PC-3 (cell line): ENCODE data around the gene CMSS1. TPM values are rescaled to one million over a fixed set of nuclear protein-coding genes. Genes with fewer than 3 reads are reported as not detected.
A peak's percentile ranks its signal among the peaks of the same experiment; 100 is the strongest.

Source experiments
- ATAC-seq: fragments of 200-7000 bp; cut with Tn5 transposase; 2 replicates; pipeline ENCODE4 v1.9.1; 2020; ENCODE audit warnings: mild to moderate bottlenecking, moderate library complexity
- BruUV-seq: library from RNA; stranded (reverse); fragments of 400-500 nt; replicated peaks from 2 replicates; lab custom pipeline; 2021; lab: Mats Ljungman, UMichigan
- CTCF ChIA-PET: fragments of 300-600 bp; sonication (Branson Sonifier 250); formaldehyde crosslinking; loops from one replicate; lab custom pipeline; 2022; ENCODE audit warnings: antibody characterized with exemption; lab: Charles Lee
- POLR2A ChIA-PET: fragments of 300-600 bp; sonication (Branson Sonifier 250); formaldehyde crosslinking; loops from one replicate; lab custom pipeline; 2022; ENCODE audit warnings: antibody characterized with exemption; ENCODE audit not compliant: unreplicated experiment; lab: Charles Lee
- DNase-seq: peaks from one replicate; pipeline ENCODE4 v3.0.0-alpha.2; 2015
- H2AFZ ChIP-seq: fragments of 300-600 bp; sonication (generic); 2 replicates; pipeline ENCODE4 v1.6.0; 2016; ENCODE audit warnings: antibody characterized with exemption, low read length
- H3F3A ChIP-seq: fragments of 300-600 bp; sonication (generic); one replicate; pipeline ENCODE4 v1.6.0; 2017; ENCODE audit warnings: antibody characterized with exemption, low read length, control low read depth, mild to moderate bottlenecking; ENCODE audit not compliant: unreplicated experiment
- H3K27ac ChIP-seq: fragments of 300-600 bp; sonication (generic); 2 replicates; pipeline ENCODE4 v1.5.1; 2016; ENCODE audit warnings: mild to moderate bottlenecking, low read length
- H3K27me3 ChIP-seq: fragments of 300-600 bp; sonication (generic); 2 replicates; pipeline ENCODE4 v1.6.1; 2016; ENCODE audit warnings: low read length, mixed read lengths
- H3K36me3 ChIP-seq: fragments of 300-600 bp; sonication (generic); 2 replicates; pipeline ENCODE4 v1.6.1; 2016; ENCODE audit warnings: low read depth, mixed run types, low read length, mixed read lengths
- H3K4me1 ChIP-seq: fragments of 300-600 bp; sonication (generic); 2 replicates; pipeline ENCODE4 v1.5.1; 2016; ENCODE audit warnings: low read length; ENCODE audit not compliant: insufficient read depth
- H3K4me2 ChIP-seq: fragments of 300-600 bp; sonication (generic); 2 replicates; pipeline ENCODE4 v1.6.0; 2016; ENCODE audit warnings: low read length
- H3K4me3 ChIP-seq: fragments of 300-600 bp; sonication (generic); 2 replicates; pipeline ENCODE4 v1.5.1; 2016; ENCODE audit warnings: mild to moderate bottlenecking, low read length, mixed read lengths
- H3K79me2 ChIP-seq: fragments of 300-600 bp; sonication (generic); 2 replicates; pipeline ENCODE4 v1.6.1; 2017; ENCODE audit warnings: low read length, mixed read lengths
- H3K9ac ChIP-seq: fragments of 300-600 bp; sonication (generic); 2 replicates; pipeline ENCODE4 v1.6.0; 2016; ENCODE audit warnings: mild to moderate bottlenecking, low read length
- H3K9me2 ChIP-seq: fragments of 300-600 bp; sonication (generic); replicated peaks from 2 replicates; pipeline ENCODE4 v1.6.1; 2016; ENCODE audit warnings: mixed run types, low read length, mixed read lengths
- H3K9me3 ChIP-seq: fragments of 300-600 bp; sonication (generic); 2 replicates; pipeline ENCODE4 v1.6.1; 2016; ENCODE audit warnings: low read length, mixed read lengths
- H4K20me1 ChIP-seq: fragments of 300-600 bp; sonication (generic); 2 replicates; pipeline ENCODE4 v1.6.1; 2016; ENCODE audit warnings: low read length, mixed read lengths
- CTCF ChIP-seq: fragments of 300-600 bp; sonication (generic); conservative IDR thresholded peaks from 2 replicates; pipeline ENCODE4 v1.5.1; 2017; ENCODE audit warnings: antibody characterized with exemption, low read depth, mild to moderate bottlenecking, low read length
- EZH2 ChIP-seq: fragments of 300-600 bp; sonication (generic); IDR thresholded peaks from one replicate; pipeline ENCODE4 v1.6.1; 2017; ENCODE audit warnings: antibody characterized with exemption, mild to moderate bottlenecking, low read length; ENCODE audit not compliant: unreplicated experiment
- EZH2phosphoT487 ChIP-seq: fragments of 300-600 bp; sonication (generic); IDR thresholded peaks from 2 replicates; pipeline ENCODE4 v1.6.1; 2018; ENCODE audit warnings: mild to moderate bottlenecking, antibody characterized with exemption, low read length, borderline replicate concordance
- intact Hi-C: fragments of 100-400 bp; cut with micrococcal nuclease; formaldehyde crosslinking; loops from 2 replicates; pipeline ENCODE4 v1.9.0; 2023
- total RNA-seq: library from RNA; depleted of rRNA; stranded (reverse); fragments of >200 nt; gene quantifications from 2 replicates; pipeline ENCODE4 v1.2.3, GENCODE V29; 2014

Gene CMSS1
- total RNA-seq, 1 experiment from 2014 or later, result 63.1 TPM

GRCh38 chr3:100198579-100199269 lies 381.1 kb downstream of the CMSS1 start:
- Histone ChIP-seq H3F3A (no peaks in the 10 kb centered on the region), H3K27ac (no peak overlapping the region), H3K9ac (no peak overlapping the region), H2AFZ (0 out of 2 replicates have a peak overlapping the region, but pooled peaks have one; percentile 18), H3K79me2 (no peaks in the 10 kb centered on the region), H3K9me2 (no peaks in the 10 kb centered on the region), H3K36me3 (no peaks in the 10 kb centered on the region), H3K4me1 (peaks cover 5% of the 10 kb centered on the region), H3K4me2 (no peak overlapping the region), H3K4me3 (no peak overlapping the region), H3K27me3 (no peaks in the 10 kb centered on the region), H4K20me1 (no peaks in the 10 kb centered on the region), H3K9me3 (no peaks in the 10 kb centered on the region)
- POLR2A ChIA-PET, result no interaction called here
- no peak for TF ChIP-seq CTCF
- no peak for TF ChIP-seq EZH2
- TF ChIP-seq EZH2phosphoT487, result no peak
- peak; percentile 37 for ATAC-seq
- no TSS peak for BruUV-seq
- peak; percentile 11 for DNase-seq
- CTCF ChIA-PET, result no interaction called here
- intact Hi-C loops, result no loop called here

GRCh38 chr3:100205171-100205570 lies 387.5 kb downstream of the CMSS1 start:
- CTCF ChIA-PET, result no interaction called here
- Histone ChIP-seq H3K9me3 (no peaks in the 10 kb centered on the region), H2AFZ (no peak overlapping the region)

More at GRCh38 chr3:100205171-100205570, 387.5 kb downstream of the CMSS1 start:
- no peaks in the 10 kb centered on the region for H3K4me1 ChIP-seq
- no peak for DNase-seq
- intact Hi-C loops, result no loop called here
- H3K4me3 ChIP-seq, result no peak overlapping the region
- POLR2A ChIA-PET, result no interaction called here
- H3K36me3 ChIP-seq, result no peaks in the 10 kb centered on the region
- no peak overlapping the region for H3K9ac ChIP-seq
- no peaks in the 10 kb centered on the region for H3K79me2 ChIP-seq
- H3K27me3 ChIP-seq, result no peaks in the 10 kb centered on the region
- no peaks in the 10 kb centered on the region for H3F3A ChIP-seq
- H3K9me2 ChIP-seq, result no peaks in the 10 kb centered on the region
- no TSS peak for BruUV-seq
- ATAC-seq, result no peak
- no peak overlapping the region for H3K27ac ChIP-seq
- H4K20me1 ChIP-seq, result no peaks in the 10 kb centered on the region
- H3K4me2 ChIP-seq, result no peak overlapping the region
- TF ChIP-seq EZH2phosphoT487, result no peak
- no peak for TF ChIP-seq CTCF
- TF ChIP-seq EZH2, result no peak
